ENCODE results near the gene TPM1.

- TF ChIP-seq SIN3A (IDR thresholded peaks at IDR 0.05; ENCODE audit: borderline replicate concordance, insufficient read depth, low read length) (no peak), REST (IDR thresholded peaks at IDR 0.05; ENCODE audit: insufficient read depth in 1 of 2, low read depth in 2 of 2, low read length in 2 of 2) (no peak), TAF1 (IDR thresholded peaks at IDR 0.05; ENCODE audit: borderline replicate concordance, insufficient read depth, low read length) (no peak), POLR2AphosphoS5 (IDR thresholded peaks at IDR 0.05; ENCODE audit: low read depth, low read length) (no peak)
Measured at GRCh38 chr15:63090472-63090871, 47.9 kb downstream of the TPM1 start.

All from PFSK-1 (cell line).